ENCODE measurements around the gene GPR158.

GPR158 gene

GRCh38 chr10:25384618-25385017 lies 209.8 kb downstream of the GPR158 start:
- TF ChIP-seq CTCF (IDR thresholded peaks at IDR 0.05) (no peak), ZFX (IDR thresholded peaks at IDR 0.05; ENCODE audit: borderline replicate concordance) (no peak)

GRCh38 chr10:25388188-25388861 lies 213.5 kb downstream of the GPR158 start:
- no peak overlapping the region for H3K27ac ChIP-seq
- no peak for TF ChIP-seq CTCF (IDR thresholded peaks at IDR 0.05)
- TF ChIP-seq ZFX (IDR thresholded peaks at IDR 0.05; ENCODE audit: borderline replicate concordance) = no peak

More at GRCh38 chr10:25384618-25385017, 209.8 kb downstream of the GPR158 start:
- H3K27ac ChIP-seq = no peak overlapping the region

GRCh38 chr10:25388862-25389206 lies 214.0 kb downstream of the GPR158 start:
- TF ChIP-seq ZFX (IDR thresholded peaks at IDR 0.05; ENCODE audit: borderline replicate concordance) (no peak), CTCF (IDR thresholded peaks at IDR 0.05) (no peak)

GRCh38 chr10:25390733-25391132 lies 215.9 kb downstream of the GPR158 start:
- TF ChIP-seq CTCF (IDR thresholded peaks at IDR 0.05) = no peak
- no peak for TF ChIP-seq ZFX (IDR thresholded peaks at IDR 0.05; ENCODE audit: borderline replicate concordance)
- no peak overlapping the region for H3K27ac ChIP-seq

More at GRCh38 chr10:25388862-25389206, 214.0 kb downstream of the GPR158 start:
- H3K27ac ChIP-seq = no peak overlapping the region

GRCh38 chr10:25392132-25392531 lies 217.3 kb downstream of the GPR158 start:
- H3K27ac ChIP-seq = no peak overlapping the region
- TF ChIP-seq ZFX (IDR thresholded peaks at IDR 0.05; ENCODE audit: borderline replicate concordance) (no peak), CTCF (IDR thresholded peaks at IDR 0.05) (no peak)

- TF ChIP-seq CTCF (IDR thresholded peaks at IDR 0.05) = no peak
- TF ChIP-seq ZFX (IDR thresholded peaks at IDR 0.05; ENCODE audit: borderline replicate concordance) = no peak
Observed at GRCh38 chr10:25393621-25394020, 218.8 kb downstream of the GPR158 start.

GRCh38 chr10:25398680-25399079 lies 223.9 kb downstream of the GPR158 start:
- TF ChIP-seq CTCF (IDR thresholded peaks at IDR 0.05) (no peak), ZFX (IDR thresholded peaks at IDR 0.05; ENCODE audit: borderline replicate concordance) (no peak)
- H3K27ac ChIP-seq = no peak overlapping the region

More at GRCh38 chr10:25393621-25394020, 218.8 kb downstream of the GPR158 start:
- H3K27ac ChIP-seq = no peak overlapping the region
